ENCODE results near the gene LILRA6. TPM values are rescaled to one million over a fixed set of nuclear protein-coding genes. Genes with fewer than 3 reads are reported as not detected.

The LILRA6 gene
- polyA plus RNA-seq, 4 donors: 0.27 to 1.6 (median 0.53) TPM; not detected in 1

DNA sequence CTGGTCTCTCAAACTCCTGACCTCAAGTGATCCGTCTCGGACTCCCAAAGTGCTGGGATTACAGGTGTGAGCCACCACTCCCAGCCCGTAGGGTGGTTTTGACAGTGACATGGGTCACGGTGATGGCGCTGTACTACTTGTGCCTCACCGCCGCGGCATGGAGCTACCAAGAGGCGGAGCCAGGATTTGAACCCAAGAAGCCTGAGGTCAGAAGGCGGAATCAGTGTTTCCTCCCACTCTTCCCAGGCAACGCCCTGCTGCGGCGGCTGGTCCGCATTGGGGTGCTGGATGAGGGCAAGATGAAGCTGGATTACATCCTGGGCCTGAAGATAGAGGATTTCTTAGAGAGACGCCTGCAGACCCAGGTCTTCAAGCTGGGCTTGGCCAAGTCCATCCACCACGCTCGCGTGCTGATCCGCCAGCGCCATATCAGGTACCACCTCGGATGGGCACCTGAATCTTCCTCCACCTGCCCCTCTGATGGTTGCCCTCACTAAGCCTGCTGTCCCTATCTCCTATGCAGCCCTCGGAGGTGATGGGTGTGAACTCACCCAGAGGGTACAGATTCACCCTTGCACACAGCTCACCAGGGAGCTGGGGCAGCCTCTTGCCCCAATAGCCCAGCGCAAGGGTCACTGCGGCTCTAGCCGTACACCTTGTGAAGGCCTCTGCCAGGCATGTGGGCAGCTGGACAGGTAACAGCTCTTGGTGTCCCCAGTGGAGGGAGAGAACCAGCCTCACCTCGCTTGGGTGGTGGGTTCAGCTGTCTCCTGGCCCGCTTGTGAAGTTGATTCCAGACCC is 36.4 kb downstream of the LILRA6 start:
- 85 to 89% (median 87%) methylated on average over 27 of the region's 27 CpGs for WGBS, 3 donors
- no peak for DNase-seq
- no peak overlapping the region for H3K4me3 ChIP-seq (ENCODE audit: low read depth in 1 of 3, low read length in 3 of 3)
- no peaks in the 10 kb centered on the region for H3K27me3 ChIP-seq (ENCODE audit: control insufficient read depth in 3 of 3, insufficient read depth in 3 of 3, low read length in 3 of 3)
- no peak for FAIRE-seq
- peak overlapping the region in 1 of 3 donors; percentile 75 for H3K27ac ChIP-seq (ENCODE audit: low read depth in 1 of 3, low read length in 2 of 3)
- H3K9me3 ChIP-seq (ENCODE audit: control insufficient read depth in 2 of 2, insufficient read depth in 1 of 2, low read depth in 1 of 2, low read length in 1 of 2): no peaks in the 10 kb centered on the region
- peaks cover 10 to 72% (median 20%) of the 10 kb centered on the region in 3 donors for H3K4me1 ChIP-seq (ENCODE audit: control insufficient read depth in 3 of 3, insufficient read depth in 2 of 3, low read depth in 1 of 3, low read length in 2 of 3)
- H3K36me3 ChIP-seq (ENCODE audit: control insufficient read depth in 3 of 3, insufficient read depth in 2 of 3, low read depth in 1 of 3, low read length in 3 of 3): peaks cover 16 to 73% (median 25%) of the 10 kb centered on the region in 3 donors

DNA sequence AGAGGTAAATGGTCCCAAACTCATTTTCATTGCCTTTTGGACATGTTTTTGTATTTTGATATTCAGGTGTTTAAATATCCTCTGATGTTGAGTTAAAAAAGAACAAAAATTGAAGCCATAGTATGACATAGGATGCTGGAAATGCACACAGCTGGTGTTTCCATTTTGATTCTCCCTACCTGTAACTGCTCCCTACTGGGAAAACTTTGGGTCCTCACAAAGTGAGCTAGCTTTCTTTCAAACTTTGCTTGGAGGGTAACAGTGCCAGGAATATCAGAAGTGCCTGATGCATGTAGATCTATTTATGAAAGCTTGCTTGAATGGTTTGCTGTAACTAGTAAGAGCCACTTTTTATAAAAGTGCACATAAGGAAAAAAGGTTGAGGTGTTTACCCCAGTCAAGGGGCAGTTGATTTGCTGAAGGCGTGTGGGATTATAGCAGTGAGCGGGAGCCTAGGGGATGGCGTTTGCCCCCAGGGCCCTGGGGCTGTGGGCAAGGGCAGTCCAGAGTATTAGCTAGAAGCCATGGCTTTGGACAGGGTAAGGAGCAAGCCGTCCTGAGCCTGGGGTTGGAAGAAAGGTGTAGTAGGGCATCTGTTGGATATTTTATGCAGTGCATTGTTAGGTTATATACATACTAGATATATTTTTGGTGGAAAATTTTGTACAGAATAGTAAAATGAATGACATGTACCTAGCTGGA is 37.7 kb downstream of the LILRA6 start:
- DNase-seq (no peak), FAIRE-seq (no peak)
- WGBS, 3 donors: 72 to 79% (median 75%) methylated on average over 4 of the region's 4 CpGs
- peaks cover 10 to 61% (median 15%) of the 10 kb centered on the region in 3 donors for H3K4me1 ChIP-seq (ENCODE audit: control insufficient read depth in 3 of 3, insufficient read depth in 2 of 3, low read depth in 1 of 3, low read length in 2 of 3)
- H3K36me3 ChIP-seq (ENCODE audit: control insufficient read depth in 3 of 3, insufficient read depth in 2 of 3, low read depth in 1 of 3, low read length in 3 of 3): peaks cover 16 to 74% (median 25%) of the 10 kb centered on the region in 3 donors
- no peak overlapping the region for H3K4me3 ChIP-seq (ENCODE audit: low read depth in 1 of 3, low read length in 3 of 3)
- H3K27me3 ChIP-seq (ENCODE audit: control insufficient read depth in 3 of 3, insufficient read depth in 3 of 3, low read length in 3 of 3): no peaks in the 10 kb centered on the region
- no peaks in the 10 kb centered on the region for H3K9me3 ChIP-seq (ENCODE audit: control insufficient read depth in 2 of 2, insufficient read depth in 1 of 2, low read depth in 1 of 2, low read length in 1 of 2)
- no peak overlapping the region for H3K27ac ChIP-seq (ENCODE audit: low read depth in 1 of 3, low read length in 2 of 3)

DNA sequence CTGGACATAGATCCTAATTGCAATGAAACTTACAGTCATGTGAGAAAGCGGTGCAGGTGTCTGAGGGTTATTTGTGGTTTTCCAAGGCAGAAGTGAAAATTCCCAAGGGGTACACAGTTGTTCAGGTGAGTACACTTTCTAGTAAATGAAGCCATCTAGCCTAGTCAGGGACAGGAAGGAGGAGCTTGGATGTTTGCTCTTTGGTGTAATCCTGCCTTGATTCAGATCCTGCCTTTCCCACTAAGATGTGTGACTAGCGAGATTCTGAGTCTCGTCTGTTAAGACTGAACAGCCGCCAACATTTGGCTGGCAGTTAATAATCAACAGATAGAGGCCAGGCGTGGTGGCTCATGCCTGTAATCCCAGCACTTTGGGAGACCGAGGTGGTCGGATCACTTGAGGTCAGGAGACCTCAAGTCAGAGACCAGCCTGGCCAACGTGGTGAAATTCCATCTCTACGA is 39.4 kb downstream of the LILRA6 start:
- FAIRE-seq (no peak), DNase-seq (peak; percentile 44 to 49)
- no peaks in the 10 kb centered on the region for H3K27me3 ChIP-seq (ENCODE audit: control insufficient read depth in 3 of 3, insufficient read depth in 3 of 3, low read length in 3 of 3)
- H3K36me3 ChIP-seq (ENCODE audit: control insufficient read depth in 3 of 3, insufficient read depth in 2 of 3, low read depth in 1 of 3, low read length in 3 of 3): peaks cover 16 to 63% (median 25%) of the 10 kb centered on the region in 3 donors
- peak overlapping the region in 2 of 3 donors; percentile 13 to 15 for H3K4me3 ChIP-seq (ENCODE audit: low read depth in 1 of 3, low read length in 3 of 3)
- H3K27ac ChIP-seq (ENCODE audit: low read depth in 1 of 3, low read length in 2 of 3): peak overlapping the region in 2 of 3 donors; percentile 2 to 36
- WGBS, 3 donors: 9 to 40% (median 24%) methylated on average over 9 of the region's 9 CpGs
- peaks cover 3 to 44% (median 10%) of the 10 kb centered on the region in 3 donors for H3K4me1 ChIP-seq (ENCODE audit: control insufficient read depth in 3 of 3, insufficient read depth in 2 of 3, low read depth in 1 of 3, low read length in 2 of 3)
- no peaks in the 10 kb centered on the region for H3K9me3 ChIP-seq (ENCODE audit: control insufficient read depth in 2 of 2, insufficient read depth in 1 of 2, low read depth in 1 of 2, low read length in 1 of 2)

DNA sequence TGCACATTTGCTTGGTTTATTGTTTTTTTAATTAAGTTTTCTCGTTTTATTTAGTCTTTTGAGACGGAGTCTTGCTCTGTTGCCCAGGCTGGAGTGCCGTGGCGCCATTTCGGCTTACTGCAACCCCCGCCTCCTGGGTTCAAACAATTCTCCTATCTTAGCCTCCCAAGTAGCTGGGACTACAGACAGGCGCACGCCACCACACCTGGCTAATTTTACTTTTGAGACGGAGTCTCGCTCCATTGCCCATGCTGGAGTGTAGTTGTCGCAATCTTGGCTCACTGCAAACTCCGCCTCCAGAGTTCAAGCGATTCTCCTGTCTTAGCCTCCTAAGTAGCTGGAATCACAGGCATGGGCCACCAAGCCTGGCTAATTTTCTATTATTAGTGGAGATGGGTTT is 40.6 kb downstream of the LILRA6 start:
- peak overlapping the region in 2 of 3 donors; percentile 62 to 68 for H3K4me3 ChIP-seq (ENCODE audit: low read depth in 1 of 3, low read length in 3 of 3)
- FAIRE-seq (no peak), DNase-seq (no peak)
- peak overlapping the region in 2 of 3 donors; percentile 95 for H3K27ac ChIP-seq (ENCODE audit: low read depth in 1 of 3, low read length in 2 of 3)
- H3K9me3 ChIP-seq (ENCODE audit: control insufficient read depth in 2 of 2, insufficient read depth in 1 of 2, low read depth in 1 of 2, low read length in 1 of 2): no peaks in the 10 kb centered on the region
- 36 to 56% (median 43%) methylated on average over 13 of the region's 13 CpGs for WGBS, 3 donors
- H3K27me3 ChIP-seq (ENCODE audit: control insufficient read depth in 3 of 3, insufficient read depth in 3 of 3, low read length in 3 of 3): no peaks in the 10 kb centered on the region
- H3K4me1 ChIP-seq (ENCODE audit: control insufficient read depth in 3 of 3, insufficient read depth in 2 of 3, low read depth in 1 of 3, low read length in 2 of 3): peaks cover 3 to 35% (median 10%) of the 10 kb centered on the region in 3 donors
- peaks cover 14 to 58% (median 22%) of the 10 kb centered on the region in 3 donors for H3K36me3 ChIP-seq (ENCODE audit: control insufficient read depth in 3 of 3, insufficient read depth in 2 of 3, low read depth in 1 of 3, low read length in 3 of 3)

DNA sequence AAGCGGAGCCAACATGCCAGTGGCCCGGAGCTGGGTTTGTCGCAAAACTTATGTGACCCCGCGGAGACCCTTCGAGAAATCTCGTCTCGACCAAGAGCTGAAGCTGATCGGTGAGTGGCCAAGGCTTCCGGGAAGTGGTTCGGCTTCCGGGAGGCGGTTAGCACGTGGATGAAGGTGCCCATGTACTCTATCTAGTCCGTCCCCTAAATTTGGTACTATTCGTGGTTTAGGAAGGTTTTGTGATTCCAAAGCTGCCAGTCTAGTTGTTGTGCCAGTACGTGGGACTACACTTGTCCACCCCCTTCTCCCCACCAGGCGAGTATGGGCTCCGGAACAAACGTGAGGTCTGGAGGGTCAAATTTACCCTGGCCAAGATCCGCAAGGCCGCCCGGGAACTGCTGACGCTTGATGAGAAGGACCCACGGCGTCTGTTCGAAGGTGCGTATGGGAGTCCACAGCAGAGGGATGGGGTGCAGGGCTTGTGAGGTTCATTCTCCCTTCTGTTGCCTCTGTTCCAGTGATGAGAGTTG is 41.4 kb downstream of the LILRA6 start:
- FAIRE-seq (no peak), DNase-seq (no peak)
- Histone ChIP-seq H3K27me3 (ENCODE audit: control insufficient read depth in 3 of 3, insufficient read depth in 3 of 3, low read length in 3 of 3) (no peaks in the 10 kb centered on the region), H3K4me3 (ENCODE audit: low read depth in 1 of 3, low read length in 3 of 3) (peak overlapping the region; percentile 53 to 68 (median 62)), H3K27ac (ENCODE audit: low read depth in 1 of 3, low read length in 2 of 3) (peak overlapping the region; percentile 68 to 95 (median 95)), H3K36me3 (ENCODE audit: control insufficient read depth in 3 of 3, insufficient read depth in 2 of 3, low read depth in 1 of 3, low read length in 3 of 3) (peaks cover 9 to 51% (median 17%) of the 10 kb centered on the region in 3 donors), H3K4me1 (ENCODE audit: control insufficient read depth in 3 of 3, insufficient read depth in 2 of 3, low read depth in 1 of 3, low read length in 2 of 3) (peaks cover 3 to 31% (median 10%) of the 10 kb centered on the region in 3 donors), H3K9me3 (ENCODE audit: control insufficient read depth in 2 of 2, insufficient read depth in 1 of 2, low read depth in 1 of 2, low read length in 1 of 2) (no peaks in the 10 kb centered on the region)
- 1 to 2% (median 2%) methylated on average over 27 to 28 of the region's 28 CpGs for WGBS, 3 donors

DNA sequence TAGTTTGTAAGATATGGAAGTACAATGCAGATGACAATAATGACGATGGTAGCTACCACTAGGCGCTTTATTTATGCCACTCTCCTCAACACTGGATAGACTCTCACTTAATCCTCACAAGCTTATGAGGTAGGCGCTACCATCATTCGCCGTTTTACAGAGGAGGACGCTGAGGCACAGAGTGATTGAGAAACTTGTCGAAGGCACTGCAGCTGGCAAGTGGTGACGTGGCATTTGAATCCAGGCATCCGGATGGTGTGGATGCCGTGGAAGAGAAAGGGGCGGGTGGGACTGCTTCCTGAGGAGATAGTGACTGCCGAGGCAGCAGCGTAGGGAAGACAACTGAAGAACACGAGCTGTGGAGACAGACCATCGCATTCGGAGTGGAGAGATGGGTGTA is 43.2 kb downstream of the LILRA6 start:
- peaks cover 3 to 27% (median 10%) of the 10 kb centered on the region in 3 donors for H3K4me1 ChIP-seq (ENCODE audit: control insufficient read depth in 3 of 3, insufficient read depth in 2 of 3, low read depth in 1 of 3, low read length in 2 of 3)
- no peaks in the 10 kb centered on the region for H3K9me3 ChIP-seq (ENCODE audit: control insufficient read depth in 2 of 2, insufficient read depth in 1 of 2, low read depth in 1 of 2, low read length in 1 of 2)
- H3K27me3 ChIP-seq (ENCODE audit: control insufficient read depth in 3 of 3, insufficient read depth in 3 of 3, low read length in 3 of 3): no peaks in the 10 kb centered on the region
- H3K4me3 ChIP-seq (ENCODE audit: low read depth in 1 of 3, low read length in 3 of 3): no peak overlapping the region
- DNase-seq: no peak
- peaks cover 7 to 48% (median 15%) of the 10 kb centered on the region in 3 donors for H3K36me3 ChIP-seq (ENCODE audit: control insufficient read depth in 3 of 3, insufficient read depth in 2 of 3, low read depth in 1 of 3, low read length in 3 of 3)
- no peak overlapping the region for H3K27ac ChIP-seq (ENCODE audit: low read depth in 1 of 3, low read length in 2 of 3)
- WGBS, 3 donors: 92 to 96% (median 93%) methylated on average over 16 of the region's 16 CpGs
- no peak for FAIRE-seq

DNA sequence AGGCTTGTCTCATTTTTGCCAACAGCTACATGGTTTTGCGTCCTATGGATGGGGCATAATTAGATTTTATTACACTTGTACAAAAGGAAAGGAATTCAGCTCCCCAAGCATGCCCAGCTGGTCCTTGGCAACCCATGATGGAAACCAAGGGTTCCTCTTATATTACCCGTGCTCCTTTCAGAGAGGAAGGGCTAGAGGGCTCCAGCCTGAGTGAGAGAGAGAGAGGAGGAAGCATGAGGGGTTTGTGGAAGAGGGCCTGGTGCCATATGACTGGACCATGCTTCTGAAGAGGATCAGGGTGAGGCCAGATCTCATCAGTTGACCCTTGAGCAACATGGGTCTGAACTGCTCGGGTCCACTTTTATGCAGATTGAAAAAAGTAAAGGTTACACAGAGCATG is 45.5 kb downstream of the LILRA6 start:
- Histone ChIP-seq H3K27ac (ENCODE audit: low read depth in 1 of 3, low read length in 2 of 3) (no peak overlapping the region), H3K9me3 (ENCODE audit: control insufficient read depth in 2 of 2, insufficient read depth in 1 of 2, low read depth in 1 of 2, low read length in 1 of 2) (no peaks in the 10 kb centered on the region), H3K4me1 (ENCODE audit: control insufficient read depth in 3 of 3, insufficient read depth in 2 of 3, low read depth in 1 of 3, low read length in 2 of 3) (peaks cover 1 to 16% (median 3%) of the 10 kb centered on the region in 3 donors), H3K27me3 (ENCODE audit: control insufficient read depth in 3 of 3, insufficient read depth in 3 of 3, low read length in 3 of 3) (no peaks in the 10 kb centered on the region), H3K36me3 (ENCODE audit: control insufficient read depth in 3 of 3, insufficient read depth in 2 of 3, low read depth in 1 of 3, low read length in 3 of 3) (peaks cover 8 to 49% (median 9%) of the 10 kb centered on the region in 3 donors), H3K4me3 (ENCODE audit: low read depth in 1 of 3, low read length in 3 of 3) (no peak overlapping the region)
- FAIRE-seq (no peak), DNase-seq (no peak)
- 85 to 91% (median 86%) methylated on average over 3 of the region's 3 CpGs for WGBS, 3 donors

DNA sequence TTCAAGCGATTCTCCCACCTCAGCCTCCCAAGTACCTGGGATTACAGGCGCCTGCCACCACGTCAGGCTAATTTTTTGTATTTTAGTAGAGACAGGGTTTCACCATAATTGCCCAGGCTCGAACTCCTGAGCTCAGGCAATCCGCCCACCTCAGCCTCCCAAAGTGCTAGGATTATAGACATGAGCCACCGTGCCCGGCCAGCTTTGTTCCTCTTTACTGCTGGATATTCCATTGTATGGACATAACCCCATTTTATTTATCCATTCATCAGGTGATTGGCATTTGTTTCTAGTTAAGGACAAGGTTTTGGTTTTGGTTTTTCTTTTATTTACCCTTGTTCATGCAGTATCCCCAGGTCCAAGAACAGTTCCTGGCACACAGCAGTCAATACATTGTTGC is 46.1 kb downstream of the LILRA6 start:
- DNase-seq (no peak), FAIRE-seq (no peak)
- H3K4me3 ChIP-seq (ENCODE audit: low read depth in 1 of 3, low read length in 3 of 3): no peak overlapping the region
- 91 to 94% (median 92%) methylated on average over 7 of the region's 7 CpGs for WGBS, 3 donors
- H3K4me1 ChIP-seq (ENCODE audit: control insufficient read depth in 3 of 3, insufficient read depth in 2 of 3, low read depth in 1 of 3, low read length in 2 of 3): peaks cover 0 to 16% (median 4%) of the 10 kb centered on the region in 3 donors
- peaks cover 2 to 49% (median 9%) of the 10 kb centered on the region in 3 donors for H3K36me3 ChIP-seq (ENCODE audit: control insufficient read depth in 3 of 3, insufficient read depth in 2 of 3, low read depth in 1 of 3, low read length in 3 of 3)
- no peak overlapping the region for H3K27ac ChIP-seq (ENCODE audit: low read depth in 1 of 3, low read length in 2 of 3)
- no peaks in the 10 kb centered on the region for H3K27me3 ChIP-seq (ENCODE audit: control insufficient read depth in 3 of 3, insufficient read depth in 3 of 3, low read length in 3 of 3)
- H3K9me3 ChIP-seq (ENCODE audit: control insufficient read depth in 2 of 2, insufficient read depth in 1 of 2, low read depth in 1 of 2, low read length in 1 of 2): no peaks in the 10 kb centered on the region
